Colonic mucosa (tissue), 4 donors: ENCODE data around the gene SYNC. TPM values are rescaled to one million over a fixed set of nuclear protein-coding genes. Genes with fewer than 3 reads are reported as not detected.

Source experiments
- DNase-seq: peaks from one replicate; pipeline ENCODE4 v3.0.0-alpha.2; 2020
- H3K27ac ChIP-seq: fragments of 200-600 bp; one replicate; pipeline ENCODE4 v1.8.0; 2021
- H3K27me3 ChIP-seq: fragments of 200-600 bp; one replicate; pipeline ENCODE4 v1.8.0; 2021
- H3K36me3 ChIP-seq: fragments of 200-600 bp; one replicate; pipeline ENCODE4 v1.8.0; 2021
- H3K4me1 ChIP-seq: fragments of 200-600 bp; one replicate; pipeline ENCODE4 v1.8.0; 2021; ENCODE audit warnings: mild to moderate bottlenecking
- H3K4me3 ChIP-seq: fragments of 200-600 bp; one replicate; pipeline ENCODE4 v1.8.0; 2021
- H3K9ac ChIP-seq, 2 donors: one replicate each; pipeline ENCODE4 v1.7.0; 2013; ENCODE audit warnings: control low read depth in 2 of 2, low read depth in 2 of 2, low read length in 2 of 2
- H3K9me3 ChIP-seq: fragments of 200-600 bp; one replicate; pipeline ENCODE4 v1.8.0; 2021
- CTCF ChIP-seq: fragments of 200-600 bp; IDR thresholded peaks from one replicate; pipeline ENCODE4 v1.8.0; 2022; ENCODE audit warnings: antibody characterized with exemption, mild to moderate bottlenecking
- intact Hi-C: fragments of 100-400 bp; cut with DNase I; formaldehyde crosslinking; loops from one replicate; pipeline ENCODE4 v1.14.1; 2022
- total RNA-seq, 2 donors: library from RNA; stranded (reverse); fragmentation: NEBNext Ultra II Directional in 1 of 2; extraction: Animal tissue kit (Norgen Biotek cat#: 25700) in 1 of 2; gene quantifications; one replicate each; pipeline ENCODE4 v1.2.1, GENCODE V29; 2021
- donor health status: healthy.
- donor health status: DM: no; HTN: no; CAD: no.
- donor health status: DM: no; HTN: no; CAD: no.

SYNC gene
- total RNA-seq, 2 donors from 2014 or later: 6.6 to 10.6 TPM

- no peaks in the 10 kb centered on the region for H3K36me3 ChIP-seq
These were observed 39.0 kb upstream of the SYNC start for GRCh38 chr1:32741413-32742198.

GRCh38 chr1:32741059-32741412, 38.5 kb upstream of the SYNC start:
- Histone ChIP-seq H3K36me3 (no peaks in the 10 kb centered on the region), H3K9me3 (no peaks in the 10 kb centered on the region), H3K9ac (peak overlapping the region; percentile 69 to 84), H3K27ac (peak overlapping the region; percentile 38), H3K4me1 (peaks cover 11% of the 10 kb centered on the region), H3K27me3 (no peaks in the 10 kb centered on the region), H3K4me3 (peak overlapping the region; percentile 43)
- no peak for TF ChIP-seq CTCF
- intact Hi-C loops: no loop called here
- DNase-seq: peak; percentile 41

More at GRCh38 chr1:32741413-32742198, 39.0 kb upstream of the SYNC start:
- H3K27me3 ChIP-seq: no peaks in the 10 kb centered on the region
- intact Hi-C loops: no loop called here
- H3K9me3 ChIP-seq: no peaks in the 10 kb centered on the region
- peak; percentile 54 for DNase-seq
- H3K4me1 ChIP-seq: peaks cover 8% of the 10 kb centered on the region
- peak overlapping the region; percentile 95 for H3K27ac ChIP-seq
- TF ChIP-seq CTCF: no peak
- peak overlapping the region; percentile 97 to 98 for H3K9ac ChIP-seq
- peak overlapping the region; percentile 76 for H3K4me3 ChIP-seq

GRCh38 chr1:32736812-32737791, 34.5 kb upstream of the SYNC start:
- intact Hi-C loops: no loop called here
- H3K9ac ChIP-seq: peak overlapping the region; percentile 4 to 81
- TF ChIP-seq CTCF: no peak
- H3K27ac ChIP-seq: peak overlapping the region; percentile 88
- peak; percentile 89 for DNase-seq
- H3K36me3 ChIP-seq: no peaks in the 10 kb centered on the region
- no peaks in the 10 kb centered on the region for H3K27me3 ChIP-seq
- no peaks in the 10 kb centered on the region for H3K9me3 ChIP-seq
- H3K4me1 ChIP-seq: peaks cover 11% of the 10 kb centered on the region
- H3K4me3 ChIP-seq: no peak overlapping the region

- no peaks in the 10 kb centered on the region for H3K36me3 ChIP-seq
- intact Hi-C loops: no loop called here
- H3K9me3 ChIP-seq: no peaks in the 10 kb centered on the region
- H3K4me1 ChIP-seq: peaks cover 6% of the 10 kb centered on the region
- no peaks in the 10 kb centered on the region for H3K27me3 ChIP-seq
- no peak for TF ChIP-seq CTCF
- H3K4me3 ChIP-seq: no peak overlapping the region
- no peak overlapping the region for H3K9ac ChIP-seq
- no peak overlapping the region for H3K27ac ChIP-seq
- no peak for DNase-seq
These were observed 31.2 kb upstream of the SYNC start for GRCh38 chr1:32733582-32734321.
